GM15510 (cell line): ENCODE measurements around the gene NKD1.

Source experiments
- POLR2A ChIP-seq: IDR thresholded peaks from 3 replicates; pipeline ENCODE4 v1.6.1; 2011; ENCODE audit warnings: borderline replicate concordance; ENCODE audit not compliant: insufficient read length; ENCODE audit errors: extremely low read depth

The NKD1 gene

DNA sequence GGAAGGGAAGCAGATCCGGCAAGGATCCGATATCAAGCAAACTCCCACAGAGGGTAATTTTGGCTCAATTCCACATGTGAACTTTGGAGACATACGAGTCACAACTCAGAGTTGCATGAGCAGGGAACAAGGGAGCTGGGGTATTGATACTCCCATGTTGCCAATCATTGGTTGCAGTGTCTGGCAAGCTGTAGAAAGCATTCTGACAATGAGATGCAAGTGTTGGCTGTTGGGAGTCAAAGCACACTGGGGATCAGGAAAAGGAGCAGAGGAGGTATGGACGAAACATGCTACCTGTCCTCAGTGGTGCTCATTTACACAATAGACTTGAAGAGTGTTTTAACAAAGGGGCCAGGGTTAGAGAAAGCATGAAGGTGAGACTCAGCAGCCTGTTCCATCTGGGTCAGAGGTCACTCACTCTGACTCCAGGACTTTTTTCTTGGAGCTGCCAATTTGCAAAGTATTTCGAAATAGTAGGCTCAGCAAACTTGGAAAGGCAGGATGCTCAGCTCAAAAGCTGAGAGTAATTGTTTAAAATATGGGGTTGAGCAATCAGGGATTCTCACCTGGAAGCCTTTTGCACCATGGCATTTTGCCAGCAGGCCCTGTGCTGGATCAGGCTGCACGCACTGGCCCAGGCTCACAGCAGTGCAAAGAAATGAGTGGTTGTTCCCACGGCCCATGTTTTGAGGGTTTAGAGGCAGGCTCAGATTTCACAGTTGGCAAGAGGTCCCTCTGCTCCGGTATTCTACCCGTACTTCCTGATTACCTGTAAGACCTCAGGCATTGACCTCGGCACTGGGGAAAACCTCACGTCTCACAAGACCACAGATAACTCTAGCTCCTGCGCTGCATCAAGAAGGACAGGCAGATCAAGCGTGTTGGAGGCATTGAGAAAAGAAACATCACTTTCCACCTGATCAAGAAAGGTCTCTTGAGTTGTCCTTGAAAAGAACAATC, 17.6 kb upstream of the NKD1 start:
- TF ChIP-seq POLR2A, result no peak

GRCh38 chr16:50531359-50531758, 16.8 kb upstream of the NKD1 start:
- no peak for TF ChIP-seq POLR2A

DNA sequence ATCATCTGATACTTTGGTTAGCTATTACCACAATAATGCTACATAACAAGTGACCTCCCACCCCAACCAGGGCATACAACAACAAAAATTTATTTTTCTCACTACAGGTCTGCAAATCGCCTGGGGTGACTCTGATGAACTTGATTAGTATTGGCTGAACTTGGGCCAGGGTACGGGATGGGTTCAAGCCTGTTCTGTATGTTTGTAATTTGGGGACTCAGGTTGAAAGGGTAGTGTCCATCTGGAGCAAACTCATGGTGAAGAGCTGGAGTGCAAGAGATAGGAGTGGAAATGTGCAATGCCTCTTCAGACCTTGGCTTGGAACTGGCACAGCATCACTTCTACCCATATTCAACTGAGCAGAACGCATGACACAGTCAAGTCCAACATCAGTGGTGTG, 16.3 kb upstream of the NKD1 start:
- no peak for TF ChIP-seq POLR2A

GRCh38 chr16:50532576-50532975, 15.6 kb upstream of the NKD1 start:
- no peak for TF ChIP-seq POLR2A

DNA sequence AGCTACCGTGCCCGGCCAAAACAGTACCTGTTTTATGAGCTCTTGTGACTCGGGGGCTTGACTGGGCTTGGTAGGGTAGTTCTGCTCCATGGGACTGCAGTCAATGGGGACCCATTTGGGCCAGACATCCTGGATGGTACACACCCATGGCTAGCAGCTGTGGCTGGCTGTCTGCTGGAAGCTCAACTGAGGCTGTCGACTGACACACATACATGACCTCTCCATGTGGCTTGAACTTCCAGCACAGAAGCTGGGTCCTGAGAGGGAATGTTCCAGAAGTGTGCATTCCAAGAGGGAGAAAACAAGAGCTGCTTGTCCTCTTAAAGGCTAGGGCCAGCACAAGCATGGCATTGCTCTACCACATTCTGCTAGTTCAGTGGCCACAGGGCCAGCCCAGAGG, 14.9 kb upstream of the NKD1 start:
- no peak for TF ChIP-seq POLR2A

DNA sequence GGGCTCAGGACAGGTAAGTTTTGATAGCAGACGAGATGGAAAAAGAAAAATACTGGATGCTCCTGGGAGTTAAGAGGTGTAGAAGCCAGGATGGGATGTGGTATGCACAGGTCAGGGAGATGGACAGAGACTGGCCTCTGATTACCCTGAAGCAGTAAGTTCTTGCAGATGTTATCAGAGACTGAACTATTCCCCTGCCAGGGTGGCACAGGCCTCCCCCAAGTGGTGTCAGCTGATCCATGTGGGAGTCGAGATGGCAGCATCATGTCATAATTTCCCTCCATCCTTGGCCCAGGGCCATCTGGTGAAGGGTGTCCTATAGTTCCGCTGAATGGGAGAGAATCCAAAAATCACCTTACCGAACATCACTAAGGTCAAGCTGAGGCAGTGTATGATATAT, 14.1 kb upstream of the NKD1 start:
- no peak for TF ChIP-seq POLR2A

DNA sequence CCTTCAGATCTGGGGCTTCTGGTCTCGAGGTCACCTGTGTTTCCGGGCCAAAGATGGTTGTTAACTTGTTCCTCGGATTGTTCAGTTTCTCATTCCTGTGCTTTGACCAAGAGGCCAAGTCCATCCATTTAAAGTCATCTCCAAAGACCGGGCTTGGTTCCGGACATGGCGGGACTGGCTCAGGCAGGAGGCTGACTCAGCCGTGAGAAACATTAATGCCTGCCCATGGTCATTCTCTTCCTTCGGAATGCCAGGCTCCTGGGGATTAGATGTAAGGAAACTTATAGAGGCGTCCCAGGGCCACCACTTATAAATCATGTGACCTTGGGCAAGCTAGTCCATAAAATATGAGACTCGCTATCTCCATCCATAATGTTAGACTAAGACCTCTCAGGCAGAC, 13.6 kb upstream of the NKD1 start:
- no peak for TF ChIP-seq POLR2A

GRCh38 chr16:50534958-50535357, 13.2 kb upstream of the NKD1 start:
- no peak for TF ChIP-seq POLR2A

GRCh38 chr16:50535506-50536257, 12.5 kb upstream of the NKD1 start:
- TF ChIP-seq POLR2A, result no peak

- no peak for TF ChIP-seq POLR2A
Observed at GRCh38 chr16:50537533-50538290, 10.5 kb upstream of the NKD1 start.

- no peak for TF ChIP-seq POLR2A
Observed at GRCh38 chr16:50538411-50539052, 9.7 kb upstream of the NKD1 start.

GRCh38 chr16:50539053-50539695, 9.0 kb upstream of the NKD1 start:
- no peak for TF ChIP-seq POLR2A

DNA sequence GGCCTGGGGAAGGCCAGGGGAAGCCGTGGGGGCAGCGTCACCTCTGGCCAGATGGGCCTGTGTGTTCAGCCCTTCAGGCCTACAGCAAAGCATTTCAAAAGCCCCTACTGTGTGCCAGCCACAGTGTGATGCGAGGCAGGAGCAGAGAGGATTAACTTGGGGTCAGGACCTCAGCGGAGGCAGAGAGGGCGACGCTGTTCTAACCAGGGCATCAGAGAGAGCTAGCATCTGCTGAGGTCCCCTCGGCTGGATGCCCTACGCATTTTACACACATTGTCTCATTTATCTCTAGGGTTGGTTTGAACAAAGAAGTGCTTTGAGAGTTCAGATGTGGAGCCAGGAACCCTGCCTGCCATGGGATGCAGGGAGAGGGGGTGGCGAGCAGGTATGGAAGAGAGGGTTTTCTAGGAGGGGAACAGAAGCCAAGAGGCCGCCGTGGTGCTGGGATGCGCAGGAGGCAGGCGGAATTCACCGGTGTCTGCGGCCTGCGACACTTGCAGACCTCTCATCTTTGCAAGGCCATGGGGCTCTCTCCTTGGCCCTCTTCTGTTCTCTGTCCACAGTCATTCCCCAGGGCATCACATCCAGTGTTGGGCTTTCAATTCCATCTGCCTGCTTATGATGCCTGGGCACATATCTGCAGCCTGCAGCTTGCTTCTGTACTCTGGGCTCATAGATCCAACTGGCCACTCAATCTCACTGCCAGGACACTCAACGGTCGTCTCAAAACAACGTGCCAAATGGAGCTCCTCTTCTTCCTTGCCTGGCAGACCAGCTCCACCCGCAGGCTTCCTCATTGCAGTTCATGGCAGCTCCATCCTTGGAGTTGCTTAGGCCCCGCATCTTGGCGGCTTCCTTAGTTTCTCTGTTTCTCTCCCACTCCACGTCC, 8.1 kb upstream of the NKD1 start:
- no peak for TF ChIP-seq POLR2A
